Adrenal gland (tissue), 12 donors: ENCODE measurements around the gene RASSF5. TPM values are rescaled to one million over a fixed set of nuclear protein-coding genes. Genes with fewer than 3 reads are reported as not detected.

Experiments
- DNase-seq, 7 donors: peaks; one replicate each; pipeline ENCODE4 v3.0.0-alpha.2; 2019 to 2020
- H3K27ac ChIP-seq, 5 donors: fragments of 200-600 bp; sonication (generic) in 4 of 5; 1 replicate in 3 of 5; 2 replicates in 2 of 5; pipeline versions ENCODE4 v1.5.1 to v1.8.0; 2016 to 2020; ENCODE audit warnings: mild to moderate bottlenecking in 1 of 5
- H3K27me3 ChIP-seq: fragments of 200-600 bp; 2 replicates; pipeline ENCODE4 v1.8.0; 2021
- H3K36me3 ChIP-seq, 2 donors: fragments of 200-600 bp; replicated peaks in 1 of 2; 1 replicate in 1 of 2; 2 replicates in 1 of 2; pipeline versions ENCODE4 v1.5.1 to v1.8.0; 2018 to 2022
- H3K4me1 ChIP-seq, 2 donors: fragments of 200-600 bp; replicated peaks in 1 of 2; 1 replicate in 1 of 2; 2 replicates in 1 of 2; pipeline versions ENCODE4 v1.5.1 to v1.8.0; 2018 to 2021
- H3K4me3 ChIP-seq, 4 donors: fragments of 200-600 bp; sonication (generic) in 3 of 4; one replicate each; pipeline ENCODE4 v1.5.1; 2016 to 2018
- H3K9me3 ChIP-seq, 3 donors: fragments of 200-600 bp; sonication (generic) in 1 of 3; replicated peaks in 1 of 3; 1 replicate in 2 of 3; 2 replicates in 1 of 3; pipeline versions ENCODE4 v1.5.1 to v1.8.0; 2016 to 2021
- CTCF ChIP-seq, 6 experiments: fragments of 450-650 bp in 4 of 6; fragments of 200-600 bp in 2 of 6; sonication (generic) in 1 of 6; IDR thresholded peaks; 1 replicate in 5 of 6; 2 replicates in 1 of 6; pipeline versions ENCODE4 v1.5.1 to v1.8.0; 2016 to 2021; ENCODE audit warnings: antibody characterized with exemption in 6 of 6, mild to moderate bottlenecking in 2 of 6, moderate library complexity in 1 of 6
- POLR2A ChIP-seq, 2 donors: fragments of 450-650 bp; IDR thresholded peaks; one replicate each; pipeline ENCODE4 v1.6.1; 2017; ENCODE audit warnings: antibody characterized with exemption in 2 of 2, mild to moderate bottlenecking in 2 of 2, moderate library complexity in 1 of 2
- WGBS, 4 donors: extraction: QIAGEN DNeasy Blood & Tissue Kit in 2 of 4; methylation state at CpG; one replicate each; pipeline versions ENCODE4 v1.1.5 to v1.1.7; 2013 to 2017; 5-methylcytosine and 5-hydroxymethylcytosine counted together
- intact Hi-C, 2 donors: fragments of 100-400 bp; cut with DNase I; formaldehyde crosslinking; loops; one replicate each; pipeline versions ENCODE4 v1.14.1 to v1.15.0; 2022 to 2023
- polyA plus RNA-seq, 3 donors: library from polyadenylated mRNA; stranded (reverse); fragments of 200-250 nt in 2 of 3; fragments of 350-450 nt in 1 of 3; fragmentation: Illumina TruSeq in 1 of 3; extraction: RNeasy Lipid Tissue Mini Kit (QIAGEN cat#74804) in 1 of 3; gene quantifications; one replicate each; pipeline ENCODE4 v1.2.3, GENCODE V29; 2013 to 2014
- total RNA-seq, 9 donors: library from RNA; depleted of rRNA in 4 of 9; stranded (reverse); fragments of >200 nt in 4 of 9; fragments of 120-200 nt in 1 of 9; fragmentation: NEBNext Ultra II Directional in 1 of 9; extraction: Animal tissue kit (Norgen Biotek cat#: 25700) in 1 of 9; gene quantifications; one replicate each; pipeline versions ENCODE4 v1.1.0 to v1.2.4, GENCODE V29; 2013 to 2023
- donor health status: healthy with polysubstance abuse.
- donor health status: Bipolar disorder and iron deficiency.
- donor health status: DM: yes; HTN: yes; CAD: no.
- donor health status: DM: no; HTN: no; CAD: no.
- donor health status: DM: no; HTN: no; CAD: no.
- donor health status: DM: yes; HTN: yes; CAD: no.

Gene RASSF5
- total and polyA plus RNA-seq, 12 donors, result 7.1 to 57.9 (median 27.0) TPM

GRCh38 chr1:206471415-206471801 lies 35.9 kb upstream of the RASSF5 start:
- Histone ChIP-seq H3K4me1 (peaks cover 4 to 32% of the 10 kb centered on the region in 2 donors), H3K4me3 (peak overlapping the region in 1 of 4 donors; percentile 54), H3K36me3 (peaks cover 0 to 2% of the 10 kb centered on the region in 2 donors), H3K27me3 (no peaks in the 10 kb centered on the region), H3K27ac (peak overlapping the region in 1 of 5 donors; percentile 38), H3K9me3 (no peaks in the 10 kb centered on the region)
- intact Hi-C loops, result loop anchor here in 1 of 2 donors (10.0 kb wide), 1 partner anchor 443 kb away; no protein-coding TSS in a partner anchor
- DNase-seq, result no peak
- WGBS, 4 donors, result 70 to 85% (median 74%) methylated on average over 3 to 7 of the region's 7 CpGs
- TF ChIP-seq POLR2A (IDR thresholded peaks at IDR 0.05) (no peak), CTCF (IDR thresholded peaks at IDR 0.05) (no peak)

- 81 to 89% (median 85%) methylated on average over 2 of the region's 2 CpGs for WGBS, 4 donors
- Histone ChIP-seq H3K4me3 (no peak overlapping the region), H3K27me3 (no peaks in the 10 kb centered on the region), H3K36me3 (peaks cover 0 to 4% of the 10 kb centered on the region in 2 donors), H3K27ac (no peak overlapping the region), H3K9me3 (no peaks in the 10 kb centered on the region), H3K4me1 (peaks cover 4 to 32% of the 10 kb centered on the region in 2 donors)
- no peak for DNase-seq
- intact Hi-C loops, result loop anchor here in 1 of 2 donors (10.0 kb wide), 1 partner anchor 443 kb away; no protein-coding TSS in a partner anchor
- no peak for TF ChIP-seq CTCF (IDR thresholded peaks at IDR 0.05)
- no peak for TF ChIP-seq POLR2A (IDR thresholded peaks at IDR 0.05)
Measured at GRCh38 chr1:206472024-206472423, 35.3 kb upstream of the RASSF5 start.

- DNase-seq, result peak in 3 of 7 donors; percentile 48 to 67 (median 50)
- H3K4me1 ChIP-seq, result peaks cover 4 to 32% of the 10 kb centered on the region in 2 donors
- no peaks in the 10 kb centered on the region for H3K27me3 ChIP-seq
- H3K4me3 ChIP-seq, result no peak overlapping the region
- H3K27ac ChIP-seq, result no peak overlapping the region
- H3K9me3 ChIP-seq, result no peaks in the 10 kb centered on the region
- intact Hi-C loops, result loop anchor here in 1 of 2 donors (10.0 kb wide), 1 partner anchor 442 kb away; no protein-coding TSS in a partner anchor
- H3K36me3 ChIP-seq, result peaks cover 0 to 4% of the 10 kb centered on the region in 2 donors
- no peak for TF ChIP-seq CTCF (IDR thresholded peaks at IDR 0.05)
- no peak for TF ChIP-seq POLR2A (IDR thresholded peaks at IDR 0.05)
- WGBS, 4 donors, result 41 to 53% (median 48%) methylated on average over 3 of the region's 3 CpGs
Measured at GRCh38 chr1:206472454-206472853, 34.9 kb upstream of the RASSF5 start.

GRCh38 chr1:206472886-206473285 lies 34.4 kb upstream of the RASSF5 start:
- Histone ChIP-seq H3K27ac (no peak overlapping the region), H3K4me1 (peaks cover 4 to 32% of the 10 kb centered on the region in 2 donors), H3K4me3 (no peak overlapping the region), H3K27me3 (no peaks in the 10 kb centered on the region), H3K36me3 (peaks cover 0 to 4% of the 10 kb centered on the region in 2 donors), H3K9me3 (no peaks in the 10 kb centered on the region)
- intact Hi-C loops, result loop anchor here in 1 of 2 donors (10.0 kb wide), 1 partner anchor 442 kb away; no protein-coding TSS in a partner anchor
- TF ChIP-seq POLR2A (IDR thresholded peaks at IDR 0.05), result no peak
- TF ChIP-seq CTCF (IDR thresholded peaks at IDR 0.05), result no peak
- no peak for DNase-seq
- 53 to 63% (median 54%) methylated on average over 4 to 5 of the region's 5 CpGs for WGBS, 4 donors
